Smooth muscle cell (in vitro differentiated cells): ENCODE data around the gene ACVR1B. TPM values are rescaled to one million over a fixed set of nuclear protein-coding genes. Genes with fewer than 3 reads are reported as not detected.

Experiments
- DNase-seq: peaks from one replicate; lab custom pipeline; 2025; ENCODE audit not compliant: unreplicated experiment; lab: John Stamatoyannopoulos, UW
- H2AFZ ChIP-seq: fragments of 200-600 bp; sonication (generic); 2 replicates; pipeline ENCODE4 v1.6.0; 2016; ENCODE audit warnings: antibody characterized with exemption, low read depth, mild to moderate bottlenecking
- H3F3A ChIP-seq: fragments of 200-600 bp; sonication (generic); 2 replicates; pipeline ENCODE4 v1.6.0; 2017; ENCODE audit warnings: antibody characterized with exemption, low read depth
- H3K27ac ChIP-seq: fragments of 200-600 bp; sonication (generic); 2 replicates; pipeline ENCODE4 v1.5.1; 2016; ENCODE audit warnings: low read depth, mild to moderate bottlenecking
- H3K27me3 ChIP-seq: fragments of 200-600 bp; sonication (generic); 2 replicates; pipeline ENCODE4 v1.6.1; 2016; ENCODE audit warnings: low read depth, mild to moderate bottlenecking
- H3K36me3 ChIP-seq: fragments of 200-600 bp; sonication (generic); 2 replicates; pipeline ENCODE4 v1.5.1; 2016; ENCODE audit warnings: low read depth
- H3K4me1 ChIP-seq: fragments of 200-600 bp; sonication (generic); 2 replicates; pipeline ENCODE4 v1.5.1; 2016; ENCODE audit warnings: low read depth
- H3K4me2 ChIP-seq: fragments of 200-600 bp; sonication (generic); 2 replicates; pipeline ENCODE4 v1.6.0; 2016; ENCODE audit warnings: mild to moderate bottlenecking
- H3K4me3 ChIP-seq: fragments of 200-600 bp; sonication (generic); 2 replicates; pipeline ENCODE4 v1.5.1; 2016; ENCODE audit warnings: mild to moderate bottlenecking
- H3K79me2 ChIP-seq: fragments of 200-600 bp; sonication (generic); 2 replicates; pipeline ENCODE4 v1.6.0; 2016; ENCODE audit warnings: low read depth, mild to moderate bottlenecking
- H3K9ac ChIP-seq: fragments of 200-600 bp; sonication (generic); 2 replicates; pipeline ENCODE4 v1.6.0; 2016; ENCODE audit warnings: low read depth
- H3K9me3 ChIP-seq: fragments of 200-600 bp; sonication (generic); replicated peaks from 2 replicates; pipeline ENCODE4 v1.5.1; 2016; ENCODE audit warnings: low read depth
- H4K20me1 ChIP-seq: fragments of 200-600 bp; sonication (generic); 2 replicates; pipeline ENCODE4 v1.6.0; 2016; ENCODE audit warnings: low read depth
- CTCF ChIP-seq: fragments of 200-600 bp; sonication (generic); IDR thresholded peaks from 2 replicates; pipeline ENCODE4 v1.5.1; 2017; ENCODE audit warnings: borderline replicate concordance, mild to moderate bottlenecking, antibody characterized with exemption; ENCODE audit not compliant: insufficient read depth, poor library complexity, severe bottlenecking
- WGBS: methylation state at CpG from one replicate; pipeline ENCODE4 v1.1.7; 2016; ENCODE audit warnings: low lambda C conversion rate; 5-methylcytosine and 5-hydroxymethylcytosine counted together
- polyA plus RNA-seq: library from polyadenylated mRNA; unstranded; fragments of >200 nt; fragmentation: Nextera tagmentation; extraction: Ambion mirVana; gene quantifications from 2 replicates; pipeline ENCODE4 v1.2.1, GENCODE V29; 2016
- total RNA-seq: library from RNA; depleted of rRNA; stranded (reverse); fragments of >200 nt; gene quantifications from 2 replicates; pipeline ENCODE4 v1.2.3, GENCODE V29; 2014

The ACVR1B gene
- total and polyA plus RNA-seq, 2 experiments from 2014 or later: 1.9 to 4.0 TPM

GRCh38 chr12:51953864-51954263 is 2.4 kb downstream of the ACVR1B start:
- no peak for TF ChIP-seq CTCF
- WGBS: 35% methylated on average over 4 of the region's 4 CpGs

GRCh38 chr12:51954561-51955361 is 3.3 kb downstream of the ACVR1B start:
- H3K27ac ChIP-seq: peak overlapping the region; percentile 37
- H3K4me1 ChIP-seq: peaks cover 26% of the 10 kb centered on the region
- H3K79me2 ChIP-seq: peaks cover 61% of the 10 kb centered on the region
- H3K4me2 ChIP-seq: peak overlapping the region; percentile 99
- no peaks in the 10 kb centered on the region for H3K9me3 ChIP-seq
- H2AFZ ChIP-seq: no peak overlapping the region
- TF ChIP-seq CTCF: no peak
- H3K9ac ChIP-seq: no peak overlapping the region
- H3K4me3 ChIP-seq: peak overlapping the region; percentile 94
- peaks cover 18% of the 10 kb centered on the region for H3F3A ChIP-seq
- H3K36me3 ChIP-seq: no peaks in the 10 kb centered on the region
- no peak for DNase-seq
- H4K20me1 ChIP-seq: peaks cover 51% of the 10 kb centered on the region
- H3K27me3 ChIP-seq: no peaks in the 10 kb centered on the region
- 64% methylated on average over 7 of the region's 7 CpGs for WGBS

More at GRCh38 chr12:51953864-51954263, 2.4 kb downstream of the ACVR1B start:
- Histone ChIP-seq H3K4me1 (peaks cover 26% of the 10 kb centered on the region), H3K9me3 (no peaks in the 10 kb centered on the region), H3K4me3 (peak overlapping the region; percentile 94), H3K9ac (no peak overlapping the region), H3K27ac (peak overlapping the region; percentile 37), H4K20me1 (peaks cover 42% of the 10 kb centered on the region), H2AFZ (no peak overlapping the region), H3F3A (peaks cover 18% of the 10 kb centered on the region), H3K4me2 (peak overlapping the region; percentile 99), H3K27me3 (no peaks in the 10 kb centered on the region), H3K36me3 (no peaks in the 10 kb centered on the region), H3K79me2 (peaks cover 52% of the 10 kb centered on the region)
- no peak for DNase-seq

GRCh38 chr12:51955702-51956101 is 4.2 kb downstream of the ACVR1B start:
- H3K27ac ChIP-seq: no peak overlapping the region
- no peak overlapping the region for H3K9ac ChIP-seq
- TF ChIP-seq CTCF: no peak
- 96% methylated on average over 1 of the region's 1 CpG for WGBS
- no peaks in the 10 kb centered on the region for H3K36me3 ChIP-seq
- H3K9me3 ChIP-seq: no peaks in the 10 kb centered on the region
- H3K79me2 ChIP-seq: peaks cover 62% of the 10 kb centered on the region
- DNase-seq: no peak
- H3K4me2 ChIP-seq: no peak overlapping the region
- peaks cover 11% of the 10 kb centered on the region for H3F3A ChIP-seq
- H3K4me3 ChIP-seq: no peak overlapping the region
- H3K4me1 ChIP-seq: peaks cover 26% of the 10 kb centered on the region
- peaks cover 61% of the 10 kb centered on the region for H4K20me1 ChIP-seq
- no peak overlapping the region for H2AFZ ChIP-seq
- no peaks in the 10 kb centered on the region for H3K27me3 ChIP-seq
